Neural crest cell (in vitro differentiated cells): ENCODE data around the gene PIANP. TPM values are rescaled to one million over a fixed set of nuclear protein-coding genes. Genes with fewer than 3 reads are reported as not detected.
A peak's percentile ranks its signal among the peaks of the same experiment; 100 is the strongest.

Experiments used
- DNase-seq: peaks from one replicate; pipeline ENCODE4 v3.0.0; 2021; ENCODE audit warnings: low read depth, mixed read lengths, low spot score
- H3K27ac Mint-ChIP-seq: one replicate; pipeline ENCODE4 v1.8.0; 2021; ENCODE audit warnings: mild to moderate bottlenecking, mixed read lengths; ENCODE audit not compliant: unreplicated experiment
- H3K27me3 Mint-ChIP-seq: 2 replicates; pipeline ENCODE4 v1.8.0; 2021; ENCODE audit warnings: low read depth, mild to moderate bottlenecking, mixed read lengths
- H3K36me3 Mint-ChIP-seq: 2 replicates; pipeline ENCODE4 v1.8.0; 2021; ENCODE audit warnings: low read depth, mild to moderate bottlenecking, mixed read lengths
- H3K4me1 Mint-ChIP-seq: 2 replicates; pipeline ENCODE4 v1.8.0; 2021; ENCODE audit warnings: mixed read lengths
- H3K4me3 Mint-ChIP-seq: one replicate; pipeline ENCODE4 v1.8.0; 2021; ENCODE audit warnings: mild to moderate bottlenecking, mixed read lengths
- H3K9me3 Mint-ChIP-seq: 2 replicates; pipeline ENCODE4 v1.8.0; 2021; ENCODE audit warnings: mixed read lengths
- CTCF ChIP-seq: fragments of 200-600 bp; sonication (generic); conservative IDR thresholded peaks from 2 replicates; pipeline ENCODE4 v1.5.0; 2021; ENCODE audit warnings: antibody characterized with exemption, mild to moderate bottlenecking
- total RNA-seq: library from RNA; stranded (reverse); gene quantifications from 2 replicates; pipeline ENCODE4 v1.2.1, GENCODE V29; 2021

PIANP gene
- total RNA-seq, 1 donor from 2014 or later, result 8.6 TPM

GRCh38 chr12:6699259-6699988, 1.2 kb downstream of the PIANP start:
- Mint-ChIP-seq H3K36me3 (no peaks in the 10 kb centered on the region), H3K4me1 (peaks cover 24% of the 10 kb centered on the region), H3K27ac (no peak overlapping the region), H3K27me3 (peaks cover 60% of the 10 kb centered on the region), H3K9me3 (no peaks in the 10 kb centered on the region), H3K4me3 (peak overlapping the region; percentile 86)
- no peak for DNase-seq
- no peak for TF ChIP-seq CTCF

GRCh38 chr12:6698352-6699046, 2.1 kb downstream of the PIANP start:
- Mint-ChIP-seq H3K27me3 (peaks cover 54% of the 10 kb centered on the region), H3K27ac (no peak overlapping the region), H3K4me3 (peak overlapping the region; percentile 86), H3K4me1 (peaks cover 22% of the 10 kb centered on the region), H3K36me3 (no peaks in the 10 kb centered on the region), H3K9me3 (no peaks in the 10 kb centered on the region)
- DNase-seq, result no peak
- no peak for TF ChIP-seq CTCF

GRCh38 chr12:6697584-6698351, 2.8 kb downstream of the PIANP start:
- Mint-ChIP-seq H3K27me3 (peaks cover 47% of the 10 kb centered on the region), H3K27ac (no peak overlapping the region), H3K9me3 (no peaks in the 10 kb centered on the region), H3K36me3 (no peaks in the 10 kb centered on the region), H3K4me3 (peak overlapping the region; percentile 86), H3K4me1 (peaks cover 24% of the 10 kb centered on the region)
- peak; percentile 41 for DNase-seq
- TF ChIP-seq CTCF, result peak; percentile 71

GRCh38 chr12:6696690-6697583, 3.7 kb downstream of the PIANP start:
- Mint-ChIP-seq H3K27me3 (peaks cover 40% of the 10 kb centered on the region), H3K9me3 (no peaks in the 10 kb centered on the region), H3K36me3 (no peaks in the 10 kb centered on the region), H3K27ac (no peak overlapping the region), H3K4me1 (peaks cover 30% of the 10 kb centered on the region), H3K4me3 (no peak overlapping the region)
- TF ChIP-seq CTCF, result no peak
- DNase-seq, result no peak
